HepG2 (cell line): Measurements from ENCODE around the gene COL2A1.

Source experiments
- CC2D1A ChIP-seq: sonication (generic); formaldehyde crosslinking; IDR thresholded peaks from 2 replicates; pipeline ENCODE4 v1.8.1; 2023; ENCODE audit warnings: mild to moderate bottlenecking, missing genetic modification reagents
- CREM ChIP-seq, 2 experiments: sonication (generic) in 1 of 2; formaldehyde crosslinking in 1 of 2; IDR thresholded peaks; 2 replicates each; pipeline versions ENCODE4 v1.4.0 to v1.6.1; 2016 to 2020; ENCODE audit warnings: antibody characterized with exemption in 1 of 2, mild to moderate bottlenecking in 1 of 2, missing genetic modification reagents in 1 of 2
- HMGXB3 ChIP-seq: sonication (generic); formaldehyde crosslinking; IDR thresholded peaks from 2 replicates; pipeline ENCODE4 v1.4.0; 2020; ENCODE audit warnings: missing genetic modification reagents, borderline replicate concordance
- NFE2L2 ChIP-seq: fragments of 150-350 bp; IDR thresholded peaks from 2 replicates; pipeline ENCODE4 v1.6.1; 2014; ENCODE audit warnings: low read length
- NR3C1 ChIP-seq: sonication (generic); formaldehyde crosslinking; IDR thresholded peaks from 2 replicates; pipeline ENCODE4 v1.4.0; 2020; ENCODE audit warnings: missing genetic modification reagents
- POLR2A ChIP-seq, 2 experiments: IDR thresholded peaks; 2 replicates each; pipeline ENCODE4 v1.6.1; 2011; ENCODE audit warnings: low read depth in 2 of 2, low read length in 2 of 2, mild to moderate bottlenecking in 1 of 2, moderate library complexity in 1 of 2; ENCODE audit not compliant: insufficient read depth in 1 of 2
- SIN3A ChIP-seq: IDR thresholded peaks from 2 replicates; pipeline ENCODE4 v1.6.1; 2011; ENCODE audit warnings: low read depth, mild to moderate bottlenecking, control low read depth, low read length, borderline replicate concordance
- SP1 ChIP-seq, 2 experiments: fragments of 450-650 bp in 1 of 2; sonication (generic) in 1 of 2; formaldehyde crosslinking in 1 of 2; IDR thresholded peaks; 2 replicates each; pipeline versions ENCODE4 v1.4.0 to v1.6.1; 2016 to 2020; ENCODE audit warnings: missing genetic modification reagents in 1 of 2
- ZNF589 ChIP-seq: sonication (generic); formaldehyde crosslinking; conservative IDR thresholded peaks from 2 replicates; pipeline ENCODE4 v1.8.0; 2022; ENCODE audit warnings: mild to moderate bottlenecking, moderate library complexity, missing genetic modification reagents
- TF ChIP-seq, protein P1 (sequence below): IDR thresholded peaks from 2 replicates; pipeline ENCODE4 v1.6.1; 2016; ENCODE audit warnings: control low read depth

GRCh38 chr12:47967461-47968321 lies 36.6 kb downstream of the COL2A1 start:
- no peak for TF ChIP-seq CC2D1A
- no peak for TF ChIP-seq ZNF589 (CRISPR knock-in tag)
- no peak for TF ChIP-seq HMGXB3 (CRISPR knock-in tag)
- no peak for TF ChIP-seq CREM (IDR thresholded peaks at IDR 0.05)
- TF ChIP-seq CREM (CRISPR knock-in tag; IDR thresholded peaks at IDR 0.05), result no peak
- TF ChIP-seq NFE2L2, result no peak
- no peak for TF ChIP-seq SP1 (IDR thresholded peaks at IDR 0.05)
- no peak for TF ChIP-seq SP1 (CRISPR knock-in tag; IDR thresholded peaks at IDR 0.05)
- TF ChIP-seq NR3C1 (CRISPR knock-in tag), result no peak
- TF ChIP-seq, protein P1, sequence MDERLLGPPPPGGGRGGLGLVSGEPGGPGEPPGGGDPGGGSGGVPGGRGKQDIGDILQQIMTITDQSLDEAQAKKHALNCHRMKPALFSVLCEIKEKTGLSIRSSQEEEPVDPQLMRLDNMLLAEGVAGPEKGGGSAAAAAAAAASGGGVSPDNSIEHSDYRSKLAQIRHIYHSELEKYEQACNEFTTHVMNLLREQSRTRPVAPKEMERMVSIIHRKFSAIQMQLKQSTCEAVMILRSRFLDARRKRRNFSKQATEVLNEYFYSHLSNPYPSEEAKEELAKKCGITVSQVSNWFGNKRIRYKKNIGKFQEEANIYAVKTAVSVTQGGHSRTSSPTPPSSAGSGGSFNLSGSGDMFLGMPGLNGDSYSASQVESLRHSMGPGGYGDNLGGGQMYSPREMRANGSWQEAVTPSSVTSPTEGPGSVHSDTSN (CRISPR knock-in tag), result no peak
- no peak for TF ChIP-seq SIN3A
- TF ChIP-seq POLR2A (IDR thresholded peaks at IDR 0.05; ENCODE audit: insufficient read depth in 1 of 2, low read depth in 2 of 2, low read length in 2 of 2), result no peak
